AG20443 (cell line): ENCODE results near the gene DCC.

Experiments
- DNase-seq: peaks from one replicate; pipeline ENCODE4 v3.0.0; 2012; ENCODE audit warnings: low spot score, mixed read lengths

DCC gene

GRCh38 chr18:53521068-53521467 is 1181.1 kb downstream of the DCC start:
- no peak for DNase-seq

GRCh38 chr18:53526101-53526870 is 1186.3 kb downstream of the DCC start:
- no peak for DNase-seq

GRCh38 chr18:53527365-53527764 is 1187.4 kb downstream of the DCC start:
- no peak for DNase-seq

- no peak for DNase-seq
Observed at GRCh38 chr18:53531187-53531586, 1191.2 kb downstream of the DCC start.

GRCh38 chr18:53531896-53532295 is 1191.9 kb downstream of the DCC start:
- DNase-seq, result no peak

- DNase-seq, result no peak
Observed at GRCh38 chr18:53534203-53534602, 1194.2 kb downstream of the DCC start.

- DNase-seq, result no peak
Observed at GRCh38 chr18:53534695-53535094, 1194.7 kb downstream of the DCC start.

GRCh38 chr18:53536908-53537307 is 1196.9 kb downstream of the DCC start:
- no peak for DNase-seq

GRCh38 chr18:53541924-53542323 is 1201.9 kb downstream of the DCC start:
- DNase-seq, result no peak

- no peak for DNase-seq
Observed at GRCh38 chr18:53543711-53544110, 1203.7 kb downstream of the DCC start.

GRCh38 chr18:53544917-53545316 is 1204.9 kb downstream of the DCC start:
- DNase-seq, result no peak

- no peak for DNase-seq
Observed at GRCh38 chr18:53551868-53552426, 1212.0 kb downstream of the DCC start.

- no peak for DNase-seq
Observed at GRCh38 chr18:53553030-53553429, 1213.0 kb downstream of the DCC start.

- DNase-seq, result no peak
Observed at GRCh38 chr18:53556450-53556849, 1216.5 kb downstream of the DCC start.

GRCh38 chr18:53560546-53560945 is 1220.5 kb downstream of the DCC start:
- no peak for DNase-seq

GRCh38 chr18:53566626-53567025 is 1226.6 kb downstream of the DCC start:
- DNase-seq, result no peak

- DNase-seq, result peak; percentile 40
Observed at GRCh38 chr18:53567929-53568574, 1228.1 kb downstream of the DCC start.
